HG02763 (cell line): Measurements from ENCODE around the gene TSKS.

ENCODE experiments used
- ATAC-seq: cut with Tn5 transposase; IDR thresholded peaks from one replicate; pipeline ENCODE4 v1.9.1; 2021; ENCODE audit warnings: mild to moderate bottlenecking, moderate library complexity; ENCODE audit not compliant: unreplicated experiment

TSKS gene

DNA sequence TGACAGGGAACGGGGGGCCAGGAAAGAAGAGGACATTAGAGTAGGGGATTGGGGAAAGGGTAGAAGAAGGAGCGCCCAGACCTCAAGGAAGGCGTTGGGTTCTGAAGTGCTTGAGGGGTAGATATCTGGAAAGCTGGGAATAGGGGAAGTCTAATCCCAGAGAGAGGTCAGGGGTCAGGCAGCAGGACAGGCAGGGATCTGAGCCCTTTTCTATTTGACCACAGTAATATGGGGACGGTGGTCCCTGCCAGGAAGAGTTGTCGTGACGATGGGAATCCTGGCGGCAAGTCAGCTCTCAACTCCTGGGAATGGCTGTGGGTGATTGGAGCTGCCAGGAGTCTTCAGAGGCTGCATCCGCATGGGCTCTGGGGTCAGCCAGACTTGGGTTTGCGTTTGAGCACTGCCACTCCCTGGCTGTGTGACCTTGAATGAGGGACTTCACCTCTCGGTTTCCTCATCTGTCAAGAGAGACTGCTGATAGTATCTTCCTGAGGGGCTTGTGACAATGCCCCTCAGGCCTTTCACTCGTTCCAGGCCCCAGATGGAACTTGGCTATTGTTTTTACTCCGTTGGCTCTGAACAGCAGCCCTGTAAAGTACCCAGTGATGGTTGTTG lies 5.0 kb upstream of the TSKS start:
- ATAC-seq: no peak

DNA sequence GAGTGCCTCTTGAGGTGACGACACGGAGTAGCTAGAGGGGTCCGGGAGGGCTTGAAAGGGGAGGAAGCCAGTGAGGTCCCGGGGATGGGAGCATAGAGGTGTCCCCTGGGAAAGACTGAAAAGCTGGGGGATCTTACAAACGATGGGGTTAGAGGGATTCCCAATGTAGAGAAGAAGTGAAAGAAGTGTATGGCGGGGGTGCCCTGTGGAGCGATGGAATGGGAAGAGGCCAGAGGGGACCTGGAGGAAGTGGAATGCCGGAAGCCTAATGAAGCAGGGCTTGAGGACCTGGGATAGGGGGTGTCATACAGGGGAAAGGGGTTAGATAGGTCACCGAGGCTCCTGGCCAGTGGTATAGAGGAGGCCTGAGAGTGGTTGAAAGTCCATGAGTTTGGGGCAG lies 4.3 kb upstream of the TSKS start:
- no peak for ATAC-seq

DNA sequence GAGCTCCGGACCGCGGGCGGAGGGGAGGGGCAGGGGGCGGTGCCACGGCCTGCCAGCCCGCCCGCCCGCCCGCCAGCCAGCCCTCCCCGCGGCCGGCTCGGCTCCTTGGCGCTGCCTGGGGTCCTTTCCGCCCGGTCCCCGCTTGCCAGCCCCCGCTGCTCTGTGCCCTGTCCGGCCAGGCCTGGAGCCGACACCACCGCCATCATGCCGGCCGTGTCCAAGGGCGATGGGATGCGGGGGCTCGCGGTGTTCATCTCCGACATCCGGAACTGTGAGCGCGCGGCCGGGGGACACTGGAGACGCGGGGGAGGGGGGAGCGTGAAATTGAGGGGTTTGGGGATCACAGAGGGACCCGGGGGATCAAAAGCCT lies 3.8 kb upstream of the TSKS start, which contains the start of gene AP2A1:
AP2A1 (plus strand) TSS at position 72 of the 370 bp plus-strand sequence; CDS start at position 205, 133 bp downstream.
- no peak for ATAC-seq

DNA sequence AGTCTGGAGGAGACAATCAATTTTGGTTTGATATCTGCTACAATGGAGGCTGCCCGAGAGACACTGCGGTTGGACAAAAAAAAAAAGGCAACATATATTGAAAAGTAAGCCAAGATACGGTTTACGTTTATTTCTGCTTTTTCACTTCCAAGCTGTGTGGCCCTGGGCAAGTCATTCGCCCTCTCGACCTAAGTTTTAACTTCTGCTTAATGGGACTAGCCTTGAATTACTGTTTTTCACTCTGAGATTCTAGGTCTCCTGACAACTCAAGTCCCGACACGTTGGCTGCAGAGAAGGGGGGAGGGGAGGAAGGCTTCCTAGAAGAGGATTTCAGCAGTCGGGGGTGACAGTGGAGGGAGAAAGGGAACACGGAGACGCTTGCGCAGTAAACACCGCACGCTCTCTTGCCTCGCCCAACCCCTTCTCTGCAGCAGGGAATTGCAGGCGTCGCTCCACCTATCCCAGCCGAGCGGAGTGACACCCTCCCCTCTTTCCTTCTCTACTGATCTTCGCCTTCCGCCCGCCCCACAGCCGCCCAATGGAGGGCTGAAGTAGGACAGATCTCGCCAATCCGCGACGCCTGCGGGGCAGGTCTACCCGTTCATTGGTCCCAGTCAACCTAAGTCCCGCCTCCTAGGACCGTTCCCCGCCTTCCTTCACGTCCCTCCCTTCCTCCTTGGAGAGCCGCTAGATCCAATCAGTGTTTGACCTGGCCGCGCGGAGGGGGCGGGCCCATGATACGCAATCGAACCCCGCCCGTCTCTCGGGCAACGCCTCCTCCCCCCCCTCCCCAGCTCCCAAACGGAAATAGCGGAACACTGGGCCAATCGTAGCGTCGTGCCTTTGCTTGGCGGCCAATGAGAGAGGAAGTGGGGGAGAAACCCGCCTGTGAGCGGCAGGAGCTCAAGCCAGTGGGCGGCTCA lies 3.2 kb upstream of the TSKS start:
- peak; percentile 93 for ATAC-seq

DNA sequence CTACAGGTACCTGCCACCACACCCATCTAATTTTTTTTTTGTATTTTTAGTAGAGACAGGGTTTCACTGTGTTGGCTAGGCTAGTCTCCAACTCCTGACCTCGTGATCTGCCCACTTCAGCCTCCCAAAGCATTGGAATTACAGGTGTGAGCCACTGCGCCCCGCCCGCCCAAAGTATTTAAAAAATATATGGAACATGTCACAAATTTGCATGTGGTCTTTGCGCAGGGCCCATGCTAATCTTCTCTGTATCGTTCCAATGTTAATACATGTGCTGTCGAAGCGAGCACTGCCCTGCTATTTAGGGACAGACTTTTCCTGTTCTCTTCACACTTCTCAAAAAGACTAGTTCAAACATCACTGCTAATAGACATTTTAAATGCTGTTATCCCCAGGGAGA lies 1.2 kb upstream of the TSKS start:
- ATAC-seq: no peak

DNA sequence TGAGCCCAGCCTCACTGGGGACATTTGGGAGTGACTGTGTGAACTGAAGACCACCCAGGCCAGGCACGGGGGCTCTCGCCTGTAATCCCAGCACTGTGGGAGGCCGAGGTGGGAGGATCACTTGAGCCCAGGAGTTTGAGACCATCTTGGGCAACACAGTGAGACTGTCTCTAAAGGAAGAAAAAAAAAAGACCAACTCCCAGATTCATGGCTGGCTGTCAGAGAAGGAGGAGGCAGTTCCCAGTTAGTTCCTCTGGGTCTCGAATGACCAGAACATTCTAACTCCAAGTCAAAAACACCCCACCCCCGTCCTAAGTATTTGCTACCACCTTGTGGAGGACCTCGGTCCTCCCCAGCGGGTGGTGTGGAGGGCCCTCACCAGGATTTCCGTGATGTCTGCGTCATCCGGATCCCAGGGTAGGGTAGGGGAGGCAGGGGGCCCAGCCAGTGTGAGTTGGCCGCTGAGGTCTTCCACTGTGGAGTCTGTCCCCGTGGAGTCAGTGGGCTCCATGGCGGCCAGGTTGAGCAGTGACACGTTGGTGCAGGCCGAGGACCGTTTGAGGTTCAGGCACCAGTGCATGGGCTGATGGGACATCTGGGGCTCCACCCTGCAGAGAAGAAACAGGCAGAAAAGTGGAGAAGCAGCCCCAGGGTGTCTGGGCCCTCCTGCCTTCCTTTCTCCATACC lies 1.3 kb downstream of the TSKS start:
- ATAC-seq: no peak

DNA sequence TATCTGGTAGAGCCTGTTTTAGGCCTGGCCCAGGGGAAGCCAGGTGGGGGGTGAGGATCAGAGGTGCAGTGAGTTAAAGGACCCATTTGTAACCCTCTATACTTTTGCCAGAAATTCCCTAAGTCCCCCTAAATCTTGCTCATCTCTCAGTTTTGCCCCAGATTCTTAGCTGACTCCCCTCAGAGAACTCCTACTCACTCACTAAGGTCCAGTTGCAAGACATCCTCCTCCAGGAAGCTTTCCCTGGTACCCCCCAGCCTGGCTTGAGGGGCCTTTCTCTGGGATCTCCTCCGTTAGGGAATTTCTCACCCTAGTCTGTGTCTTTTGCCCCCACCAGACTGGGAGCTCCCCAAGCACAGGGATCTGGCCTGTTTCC lies 1.9 kb downstream of the TSKS start:
- ATAC-seq: no peak

DNA sequence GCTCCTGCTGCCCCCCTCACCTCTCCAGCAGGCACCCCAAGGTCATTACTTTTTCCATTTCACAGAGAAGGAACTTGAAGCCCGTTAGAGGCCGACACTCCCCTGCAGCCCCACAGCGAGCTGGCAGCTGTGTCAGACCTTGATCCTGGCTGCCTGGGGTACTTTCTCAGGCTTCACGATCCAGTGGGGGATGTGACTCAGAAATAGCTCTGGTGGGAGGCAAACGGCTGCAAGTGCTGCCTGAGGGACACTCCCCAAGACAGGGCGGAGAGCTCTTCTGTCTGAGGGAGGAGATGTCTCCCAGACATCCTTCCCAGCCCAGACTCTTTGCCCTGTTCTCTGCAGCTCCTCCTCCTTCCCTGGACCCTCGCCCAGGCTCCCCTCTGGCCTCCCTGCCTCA lies 4.8 kb downstream of the TSKS start:
- ATAC-seq: no peak

DNA sequence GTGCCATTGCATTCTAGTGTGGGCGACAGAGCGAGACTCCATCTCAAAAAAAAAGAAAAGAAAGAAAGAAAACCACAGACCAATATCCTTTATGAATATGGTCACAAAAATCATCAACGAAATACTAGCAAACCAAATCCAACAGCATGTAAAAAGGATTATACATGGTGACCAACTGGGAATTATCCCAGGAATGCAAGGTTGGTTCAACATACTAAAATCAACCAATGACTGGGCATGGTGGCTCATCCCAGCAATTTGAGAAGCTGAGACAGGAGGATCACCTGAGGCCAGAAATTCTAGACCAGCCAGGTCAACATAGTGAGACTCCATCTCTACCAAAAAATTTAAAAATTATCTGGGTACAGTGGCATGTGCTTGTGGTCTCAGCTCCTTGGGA lies 7.2 kb downstream of the TSKS start:
- no peak for ATAC-seq

DNA sequence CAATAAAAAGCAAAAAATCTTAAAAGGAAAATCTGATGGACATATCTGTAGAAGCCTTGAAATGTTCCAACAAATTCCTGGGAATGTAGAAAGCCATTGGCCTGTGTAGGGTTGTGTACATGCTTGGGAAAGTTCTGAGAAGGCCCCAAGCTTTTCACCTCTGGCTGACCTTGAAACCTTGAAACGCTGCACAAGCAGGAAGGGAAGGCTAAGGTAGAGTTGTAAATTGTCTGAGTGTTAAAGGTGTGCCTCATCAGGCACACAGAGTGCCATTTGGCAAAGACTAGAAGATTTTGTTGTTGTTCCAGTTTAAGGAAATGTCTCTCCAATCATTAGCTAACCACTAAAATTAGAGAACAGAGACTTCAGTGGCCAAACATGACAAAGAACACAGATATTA lies 10.4 kb downstream of the TSKS start:
- no peak for ATAC-seq

DNA sequence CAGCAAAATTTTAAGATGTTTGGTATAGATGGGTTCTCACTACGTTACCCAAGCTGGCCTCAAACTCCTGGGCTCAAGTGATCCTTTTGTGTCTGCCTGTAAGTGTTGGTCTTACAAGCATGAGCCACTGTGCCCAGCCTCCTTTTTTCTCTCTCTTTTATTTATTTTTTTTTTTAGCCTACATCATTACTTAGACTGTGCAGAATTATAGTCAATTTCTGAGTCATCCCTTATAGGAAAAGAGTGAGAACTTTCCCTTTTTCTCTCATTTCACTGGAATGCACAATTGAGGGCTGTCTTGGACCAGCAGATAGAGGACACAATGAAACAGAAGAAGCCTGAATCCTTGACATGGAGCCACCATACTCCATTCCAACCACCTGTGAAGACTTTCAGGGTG lies 13.3 kb downstream of the TSKS start:
- no peak for ATAC-seq

DNA sequence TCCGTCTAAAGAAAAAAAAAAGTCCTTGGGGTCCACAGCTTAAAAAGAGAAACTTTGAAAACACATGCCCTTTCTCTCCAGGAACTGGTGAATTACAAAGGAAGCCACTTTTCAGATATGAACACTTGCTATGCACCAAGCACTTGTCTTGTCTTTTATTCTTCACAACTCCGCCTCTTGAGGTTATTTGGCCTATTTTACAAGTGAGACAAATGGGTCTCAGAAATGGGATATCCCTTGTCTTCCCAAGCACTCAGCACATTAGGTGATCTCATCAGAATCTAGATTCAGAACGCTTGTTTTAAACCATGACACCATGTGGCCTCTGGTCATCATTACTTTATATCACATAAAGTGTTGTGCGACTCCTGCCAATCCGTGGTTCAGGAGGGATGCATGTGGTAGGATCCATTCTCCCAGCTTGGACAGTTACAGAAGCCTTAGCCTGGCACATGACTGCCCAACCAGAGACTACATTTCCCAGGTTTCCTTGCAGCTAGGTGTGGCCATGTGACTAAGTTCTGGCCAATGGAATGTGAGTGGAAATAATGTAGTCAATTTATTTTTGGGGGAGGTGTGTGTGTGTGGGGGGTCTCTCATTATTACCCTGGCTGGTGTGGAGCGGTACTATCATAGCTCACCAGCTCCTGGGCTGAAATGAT lies 13.9 kb downstream of the TSKS start:
- no peak for ATAC-seq

DNA sequence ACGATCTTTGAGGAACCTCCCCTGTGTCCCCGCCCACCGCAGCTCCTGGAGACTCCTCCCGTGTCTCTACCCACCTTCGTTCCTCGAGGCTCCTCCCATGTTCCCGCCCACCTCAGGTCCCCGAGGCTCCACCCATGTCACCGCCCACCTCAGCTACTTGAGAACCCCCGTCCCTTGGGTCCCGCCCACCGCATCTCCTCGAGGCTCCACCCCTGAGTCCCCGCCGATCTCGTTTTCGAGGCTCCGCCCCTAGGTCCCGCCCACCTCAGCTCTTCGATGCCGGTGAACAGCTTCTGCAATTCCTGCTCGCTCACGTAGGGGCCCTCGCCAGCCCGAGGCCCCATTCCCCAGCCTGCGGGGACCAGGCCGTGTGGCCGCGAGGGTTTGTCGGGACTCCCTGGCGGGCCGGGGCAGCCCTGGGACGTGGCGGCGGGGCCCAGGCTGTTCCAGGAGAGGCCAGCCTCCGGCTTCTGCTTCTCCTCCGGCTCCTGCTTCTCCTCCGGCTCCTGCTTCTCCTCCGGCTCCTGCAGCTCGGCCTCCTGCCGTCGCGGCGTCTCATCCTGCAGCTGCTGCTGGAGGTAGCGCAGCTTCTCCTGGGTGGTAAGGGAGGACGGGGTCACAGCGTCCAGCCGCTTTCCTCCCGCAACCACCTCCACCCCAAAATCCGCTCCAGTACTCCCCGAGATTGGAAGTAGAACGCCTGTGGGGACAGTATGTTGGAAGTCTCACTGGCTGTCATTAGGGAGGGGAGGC lies 16.7 kb downstream of the TSKS start:
- ATAC-seq: no peak

DNA sequence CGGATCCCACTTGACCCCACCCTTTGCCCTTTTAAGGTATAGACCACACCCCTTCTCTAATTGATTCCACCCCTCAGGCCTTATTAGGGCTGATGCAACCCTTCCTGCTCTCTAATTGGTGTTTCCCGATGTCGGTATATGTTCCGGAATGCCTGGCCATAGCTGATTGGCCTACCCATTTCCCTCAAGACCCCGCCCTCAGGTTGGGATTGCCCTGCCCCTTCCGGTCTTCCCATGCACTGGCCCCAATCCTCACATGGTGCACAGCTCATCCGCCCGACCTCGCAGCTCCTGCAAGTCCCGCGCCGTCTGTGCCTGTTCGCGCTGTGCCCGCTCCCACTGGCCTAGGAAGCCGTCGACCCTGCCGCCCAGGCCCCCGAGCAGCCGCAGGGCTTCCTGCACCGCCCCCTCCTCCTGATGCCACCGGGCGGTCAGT lies 18.1 kb downstream of the TSKS start:
- ATAC-seq: no peak

DNA sequence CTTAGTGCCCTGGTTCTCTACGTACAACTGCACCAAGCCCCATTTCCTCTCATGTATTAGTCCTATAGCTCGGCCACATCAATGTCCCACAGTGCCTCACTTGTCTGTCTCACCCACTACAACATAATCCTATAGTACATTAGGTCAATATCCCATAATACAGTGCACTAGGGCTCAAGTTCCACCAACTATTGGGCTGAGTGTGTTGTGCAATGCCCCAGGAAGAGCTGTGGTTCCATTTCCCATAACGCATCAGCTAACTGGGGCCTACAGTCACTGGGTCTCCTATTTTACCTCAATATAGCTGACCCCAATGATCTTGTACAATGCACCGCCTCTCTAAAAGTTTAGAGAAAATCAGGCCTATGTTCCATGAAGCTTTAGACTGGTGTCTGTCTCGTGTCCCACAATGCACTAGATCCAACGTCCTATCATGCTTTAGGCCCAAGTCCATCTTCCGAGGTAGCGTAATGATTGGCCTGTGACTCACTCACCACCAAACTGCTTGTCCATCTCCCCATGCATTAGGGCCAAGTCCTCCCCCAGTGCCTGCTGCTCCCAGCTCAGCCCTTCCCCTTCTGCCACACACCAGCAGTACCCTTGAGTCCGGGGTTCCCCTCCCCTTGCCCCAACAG lies 21.8 kb downstream of the TSKS start:
- ATAC-seq: no peak

DNA sequence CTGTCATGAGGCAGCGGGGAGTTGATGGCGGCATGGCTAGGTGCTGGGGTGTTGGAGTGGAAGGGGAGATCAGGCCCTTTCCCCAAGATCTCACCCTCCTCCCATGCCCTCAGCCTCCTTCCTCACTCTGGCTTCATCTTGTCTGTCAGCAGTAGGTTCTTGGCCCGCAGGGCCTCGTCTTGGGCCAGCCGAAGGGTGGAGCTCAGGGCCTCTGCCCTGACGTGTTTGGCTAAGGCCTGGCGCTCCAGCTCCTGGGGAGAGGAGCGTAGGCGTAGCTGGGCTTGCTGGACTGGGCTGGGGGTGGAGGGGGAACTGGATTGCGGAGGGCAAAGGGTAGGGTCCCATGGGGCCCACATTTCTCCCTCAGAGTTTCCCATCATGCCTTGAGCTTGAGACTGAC lies 23.2 kb downstream of the TSKS start:
- no peak for ATAC-seq

DNA sequence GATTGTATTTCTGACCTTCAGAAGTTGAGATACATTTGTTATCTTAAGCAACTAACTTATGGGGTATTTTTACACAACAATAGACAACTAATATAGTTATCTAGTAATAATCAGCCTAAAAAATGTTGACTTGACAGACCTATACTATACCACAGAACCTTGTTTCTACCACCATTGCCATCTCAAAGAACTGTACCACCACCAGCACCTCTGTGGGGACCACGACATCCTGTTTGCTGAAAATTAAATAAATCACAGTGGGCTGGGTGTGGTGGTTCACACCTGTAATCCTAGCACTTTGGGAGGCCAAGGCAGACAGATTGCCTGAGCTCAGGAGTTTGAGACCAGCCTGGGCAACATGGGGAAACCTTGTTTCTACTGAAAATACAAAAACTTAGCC lies 24.0 kb downstream of the TSKS start:
- ATAC-seq: no peak

DNA sequence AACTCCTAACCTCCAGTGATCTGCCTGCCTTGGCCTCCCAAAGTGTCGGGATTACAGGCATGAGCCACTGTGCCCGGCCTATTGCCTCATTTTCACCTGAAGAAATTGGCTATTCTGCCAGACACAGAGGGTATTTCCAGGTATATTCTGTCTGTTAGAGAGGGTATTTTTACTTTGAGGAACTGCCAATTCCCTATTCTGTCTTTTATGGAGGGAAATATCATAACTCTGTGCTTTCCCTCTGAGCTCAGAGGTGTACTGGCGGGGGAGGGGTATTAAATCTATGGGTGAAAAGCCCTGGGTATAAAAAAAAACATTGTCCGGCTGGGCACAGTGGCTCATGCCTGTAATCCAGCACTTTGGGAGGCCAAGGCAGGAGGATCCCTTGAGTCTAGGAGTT lies 24.8 kb downstream of the TSKS start:
- no peak for ATAC-seq

DNA sequence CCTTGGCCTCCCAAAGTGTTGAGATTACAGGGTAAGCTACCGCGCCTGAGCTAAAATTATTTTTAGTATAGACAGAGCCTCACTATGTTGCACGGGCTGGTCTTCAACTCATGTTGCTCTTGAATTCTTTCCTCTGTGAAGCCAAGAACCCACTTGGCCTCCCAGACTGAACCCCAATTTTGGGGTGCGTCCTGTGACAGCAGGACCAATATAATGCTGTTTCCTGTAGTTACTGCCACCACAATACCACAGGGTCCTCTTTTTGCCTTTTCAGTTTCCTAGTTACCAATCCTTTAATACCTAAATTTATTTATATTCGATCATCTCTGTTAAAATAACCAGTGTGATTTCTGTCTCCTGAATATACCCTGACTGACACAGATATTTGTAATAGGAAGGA lies 32.9 kb downstream of the TSKS start:
- no peak for ATAC-seq
